Measurements from ENCODE around the gene SKIC3.

Gene SKIC3

DNA sequence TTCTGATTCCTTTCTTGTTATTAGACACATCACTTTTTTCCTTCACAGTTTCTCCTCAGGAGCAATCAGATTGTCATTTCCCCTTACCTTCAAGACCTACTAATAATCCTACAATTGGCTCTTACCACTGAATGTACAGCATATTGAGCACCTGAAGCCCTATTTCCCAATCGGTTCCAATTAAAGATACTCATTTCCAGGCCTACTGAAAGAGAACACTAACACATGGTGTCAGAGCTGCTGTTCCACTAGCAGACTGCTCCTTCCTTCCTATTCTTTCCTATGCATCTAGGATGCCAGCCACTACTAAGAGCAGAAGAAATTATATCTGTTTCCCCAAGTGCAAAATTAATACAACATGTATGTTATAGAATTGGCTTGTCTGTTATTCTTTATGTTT lies 34.6 kb downstream of the SKIC3 start:
- no peak overlapping the region for H3K4me3 ChIP-seq (ENCODE audit: low read depth, low read length)
- TF ChIP-seq, protein P1, sequence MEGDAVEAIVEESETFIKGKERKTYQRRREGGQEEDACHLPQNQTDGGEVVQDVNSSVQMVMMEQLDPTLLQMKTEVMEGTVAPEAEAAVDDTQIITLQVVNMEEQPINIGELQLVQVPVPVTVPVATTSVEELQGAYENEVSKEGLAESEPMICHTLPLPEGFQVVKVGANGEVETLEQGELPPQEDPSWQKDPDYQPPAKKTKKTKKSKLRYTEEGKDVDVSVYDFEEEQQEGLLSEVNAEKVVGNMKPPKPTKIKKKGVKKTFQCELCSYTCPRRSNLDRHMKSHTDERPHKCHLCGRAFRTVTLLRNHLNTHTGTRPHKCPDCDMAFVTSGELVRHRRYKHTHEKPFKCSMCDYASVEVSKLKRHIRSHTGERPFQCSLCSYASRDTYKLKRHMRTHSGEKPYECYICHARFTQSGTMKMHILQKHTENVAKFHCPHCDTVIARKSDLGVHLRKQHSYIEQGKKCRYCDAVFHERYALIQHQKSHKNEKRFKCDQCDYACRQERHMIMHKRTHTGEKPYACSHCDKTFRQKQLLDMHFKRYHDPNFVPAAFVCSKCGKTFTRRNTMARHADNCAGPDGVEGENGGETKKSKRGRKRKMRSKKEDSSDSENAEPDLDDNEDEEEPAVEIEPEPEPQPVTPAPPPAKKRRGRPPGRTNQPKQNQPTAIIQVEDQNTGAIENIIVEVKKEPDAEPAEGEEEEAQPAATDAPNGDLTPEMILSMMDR (IDR thresholded peaks at IDR 0.05; ENCODE audit: low read depth, low read length), result no peak

DNA sequence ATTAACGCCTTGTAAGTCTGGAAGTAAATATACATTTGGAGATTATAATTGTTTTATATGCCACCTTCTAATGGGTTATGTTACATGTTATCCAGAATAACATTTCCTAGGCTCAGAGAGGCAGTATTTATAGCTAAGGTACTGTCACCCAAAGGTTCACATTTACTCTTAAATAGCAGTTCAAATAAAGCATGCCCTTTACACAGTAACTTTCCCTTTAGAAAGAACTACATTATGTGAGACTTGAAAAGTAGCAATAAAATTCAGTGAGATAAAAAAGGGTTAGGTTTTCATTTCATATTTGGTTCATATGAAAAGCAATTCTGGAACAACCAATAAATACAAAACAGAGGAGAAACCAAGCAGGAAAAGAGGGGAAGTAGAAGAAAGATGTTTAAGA lies 35.1 kb downstream of the SKIC3 start:
- TF ChIP-seq, protein P1 (IDR thresholded peaks at IDR 0.05; ENCODE audit: low read depth, low read length), result no peak
- no peak overlapping the region for H3K4me3 ChIP-seq (ENCODE audit: low read depth, low read length)

DNA sequence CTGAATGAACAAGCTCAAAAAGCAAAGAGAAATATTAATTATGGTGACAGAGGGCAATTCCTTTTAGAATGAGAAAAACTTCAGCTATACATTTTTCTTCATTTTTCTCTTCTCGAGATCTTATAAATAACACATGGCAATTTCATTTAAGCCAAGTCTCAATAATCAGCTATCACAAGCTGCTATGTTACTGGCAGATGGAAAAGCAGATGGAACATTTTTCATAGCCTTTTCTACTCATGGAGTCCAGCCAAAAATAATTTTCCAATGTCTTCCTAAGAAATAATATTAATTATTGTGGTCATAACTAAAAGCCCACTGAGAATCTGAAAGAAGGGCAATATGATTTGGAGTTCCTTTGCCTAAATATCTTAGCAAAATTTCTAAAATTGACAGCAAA lies 35.6 kb downstream of the SKIC3 start:
- TF ChIP-seq, protein P1 (IDR thresholded peaks at IDR 0.05; ENCODE audit: low read depth, low read length), result no peak
- no peak overlapping the region for H3K4me3 ChIP-seq (ENCODE audit: low read depth, low read length)

DNA sequence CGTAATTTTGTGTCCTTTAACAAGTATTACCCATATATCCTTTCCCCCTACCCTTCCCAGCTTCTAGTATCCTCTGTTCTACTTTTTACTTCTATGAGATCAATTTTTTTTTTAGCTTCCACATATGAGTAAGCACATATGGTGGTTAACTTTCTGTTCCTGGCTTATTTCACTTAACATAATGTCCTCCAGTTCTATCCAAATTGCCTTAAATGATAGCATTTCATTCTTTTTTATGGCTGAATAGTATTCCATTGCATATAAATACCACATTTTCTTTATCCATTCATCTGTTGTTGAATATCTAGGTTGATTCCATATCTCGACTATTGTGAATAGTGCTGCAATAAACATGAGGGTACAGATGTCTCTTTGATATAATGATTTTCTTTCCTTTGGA lies 36.4 kb downstream of the SKIC3 start:
- no peak overlapping the region for H3K4me3 ChIP-seq (ENCODE audit: low read depth, low read length)
- TF ChIP-seq, protein P1 (IDR thresholded peaks at IDR 0.05; ENCODE audit: low read depth, low read length), result no peak

DNA sequence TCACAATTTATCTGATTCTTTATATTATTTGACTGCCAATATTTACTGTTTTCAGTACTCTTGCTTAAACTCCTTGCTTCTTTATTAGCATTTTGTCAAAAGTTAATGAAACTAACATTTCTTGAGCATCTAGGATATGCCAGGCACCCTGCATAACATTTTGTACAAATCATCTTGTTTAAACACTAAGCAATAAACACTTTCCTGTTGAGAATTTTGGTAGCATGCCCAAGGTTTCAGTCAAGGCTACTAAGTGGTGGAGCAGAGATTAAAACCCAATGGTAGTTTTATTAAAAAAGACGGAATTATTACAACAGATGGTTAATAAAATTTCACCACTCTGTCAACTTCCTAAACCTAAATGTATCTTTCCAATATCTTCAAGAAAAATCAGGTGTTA lies 43.2 kb downstream of the SKIC3 start:
- H3K4me3 ChIP-seq (ENCODE audit: low read depth, low read length), result no peak overlapping the region

DNA sequence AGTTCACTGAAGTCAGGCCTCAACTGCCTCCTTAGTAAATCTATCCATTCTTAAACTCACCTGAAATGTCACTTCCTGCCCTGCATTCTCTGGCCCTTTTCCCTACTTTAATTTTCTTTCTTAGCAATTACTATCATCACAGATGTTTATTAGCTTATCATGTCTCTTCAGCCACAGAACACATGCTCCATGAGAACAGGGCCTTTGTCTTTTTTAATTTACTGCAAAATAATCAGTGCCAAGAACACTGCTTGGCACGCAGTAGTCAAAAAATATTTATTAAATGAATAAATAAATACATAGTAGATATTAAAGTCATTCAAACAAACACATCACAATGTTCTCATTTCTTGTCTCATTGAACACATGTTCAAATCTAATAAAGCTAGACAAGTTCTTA lies 46.2 kb downstream of the SKIC3 start:
- TF ChIP-seq, protein P1 (IDR thresholded peaks at IDR 0.05; ENCODE audit: low read depth, low read length), result no peak
- no peak overlapping the region for H3K4me3 ChIP-seq (ENCODE audit: low read depth, low read length)

More for the DNA sequence above, 43.2 kb downstream of the SKIC3 start:
- TF ChIP-seq, protein P1 (IDR thresholded peaks at IDR 0.05; ENCODE audit: low read depth, low read length), result no peak
